Erythroblast (primary cell): Measurements from ENCODE around the gene YIF1A.

Source experiments
- GATA1 ChIP-seq: IDR thresholded peaks from 2 replicates; pipeline ENCODE4 v1.6.1; 2011; ENCODE audit warnings: low read depth, mild to moderate bottlenecking, control low read depth, low read length, moderate library complexity
- POLR2A ChIP-seq: IDR thresholded peaks from 2 replicates; pipeline ENCODE4 v1.6.1; 2011; ENCODE audit warnings: mild to moderate bottlenecking, low read length

GRCh38 chr11:66240781-66241136 is 48.2 kb downstream of the YIF1A start:
- TF ChIP-seq POLR2A (no peak), GATA1 (no peak)
